Heart left ventricle (tissue), 16 donors: Measurements from ENCODE around the gene RNFT2. TPM values are rescaled to one million over a fixed set of nuclear protein-coding genes. Genes with fewer than 3 reads are reported as not detected.

Experiments
- ATAC-seq, 4 donors: fragments of 200-7000 bp; cut with Tn5 transposase; one replicate each; pipeline ENCODE4 v1.9.1; 2020 to 2022; ENCODE audit warnings: moderate library complexity in 4 of 4, mild to moderate bottlenecking in 3 of 4, moderate number of reproducible peaks in 1 of 4
- DNase-seq, 5 donors: peaks; one replicate each; pipeline ENCODE4 v3.0.0-alpha.2; 2020
- H3K27ac ChIP-seq, 12 donors: fragments of 200-600 bp; sonication (generic) in 4 of 12; one replicate each; pipeline versions ENCODE4 v1.5.0 to v1.8.0; 2016 to 2022; ENCODE audit warnings: mild to moderate bottlenecking in 2 of 12
- H3K27me3 ChIP-seq, 9 donors: fragments of 200-600 bp; sonication (generic) in 2 of 9; one replicate each; pipeline versions ENCODE4 v1.5.1 to v1.8.0; 2016 to 2022; ENCODE audit warnings: mild to moderate bottlenecking in 3 of 9
- H3K36me3 ChIP-seq, 9 donors: fragments of 200-600 bp; sonication (generic) in 2 of 9; one replicate each; pipeline versions ENCODE4 v1.5.0 to v1.8.0; 2018 to 2022; ENCODE audit warnings: mild to moderate bottlenecking in 2 of 9
- H3K4me1 ChIP-seq, 12 donors: fragments of 200-600 bp; sonication (generic) in 4 of 12; one replicate each; pipeline versions ENCODE4 v1.5.0 to v1.8.0; 2016 to 2022; ENCODE audit warnings: mild to moderate bottlenecking in 3 of 12
- H3K4me3 ChIP-seq, 12 donors: fragments of 200-600 bp; sonication (generic) in 4 of 12; one replicate each; pipeline versions ENCODE4 v1.5.0 to v1.8.0; 2017 to 2022; ENCODE audit warnings: mild to moderate bottlenecking in 9 of 12, moderate library complexity in 4 of 12
- H3K9me3 ChIP-seq, 12 donors: fragments of 200-600 bp; sonication (generic) in 4 of 12; one replicate each; pipeline versions ENCODE4 v1.5.0 to v1.8.0; 2016 to 2022; ENCODE audit warnings: mild to moderate bottlenecking in 1 of 12
- POLR2A ChIP-seq, 2 donors: fragments of 450-650 bp; IDR thresholded peaks; one replicate each; pipeline ENCODE4 v1.6.1; 2017; ENCODE audit warnings: antibody characterized with exemption in 2 of 2, mild to moderate bottlenecking in 2 of 2, moderate library complexity in 2 of 2
- WGBS, 4 donors: extraction: QIAGEN DNeasy Blood & Tissue Kit in 2 of 4; methylation state at CpG; one replicate each; pipeline versions ENCODE4 v1.1.5 to v1.1.7; 2013 to 2018; 5-methylcytosine and 5-hydroxymethylcytosine counted together
- intact Hi-C, 10 donors: fragments of 100-400 bp; cut with DNase I; formaldehyde crosslinking; loops; one replicate each; pipeline versions ENCODE4 v1.11.1 to v1.14.2; 2022
- polyA plus RNA-seq, 2 donors: library from polyadenylated mRNA; stranded (reverse); fragments of 200-250 nt; gene quantifications; one replicate each; pipeline ENCODE4 v1.2.3, GENCODE V29; 2013
- total RNA-seq, 9 donors: library from RNA; depleted of rRNA in 2 of 9; stranded (reverse); fragments of >200 nt in 2 of 9; fragmentation: NEBNext Ultra II Directional in 3 of 9; extraction: Animal tissue kit (Norgen Biotek cat#: 25700) in 3 of 9; gene quantifications; one replicate each; pipeline versions ENCODE4 v1.1.0 to v1.2.4, GENCODE V29; 2016 to 2023
- TF ChIP-seq, protein P1 (sequence below), 12 donors: fragments of 200-600 bp; sonication (generic) in 4 of 12; IDR thresholded peaks; one replicate each; pipeline versions ENCODE4 v1.5.0 to v1.8.0; 2018 to 2022; ENCODE audit warnings: antibody characterized with exemption in 12 of 12, mild to moderate bottlenecking in 5 of 12
- donor health status: ischemic (EF 13 %, LVEDD 7.1; RV severe dilation, severe dysfunction).
- donor health status: healthy with polysubstance abuse.
- donor health status: DM: no; HTN: yes; CAD: no.
- donor health status: DM: no; HTN: no; CAD: no.
- donor health status: ischemic (EF 25% LVEDD 6.9; RV normal size, moderate dysfunction).
- donor health status: ischemic (EF 25% LVEDD 5.7; RV mildly dilated, moderate dysfunction).
- donor health status: healthy.
- donor health status: DM: yes; HTN: yes; CAD: no.
- donor health status: ischemic (EF 35%, LVEDD 5.7; RV mildly dilated, moderate dysfunction).
- donor health status: nonischemic (EF 11% LVEDD 7.7; RV severe dilation, severe dysfunction).
- donor health status: DM: yes; HTN: yes; CAD: no.
- donor health status: PGD.
- donor health status: ischemic (EF 29% LVEDD 5.4; RV normal size, mild dysfunction).
- donor health status: nonischemic (EF 23%, LVEDD 6.1; RV moderate dilation, normal function).

The RNFT2 gene
- total and polyA plus RNA-seq, 11 donors, result 0.58 to 2.4 (median 1.6) TPM

DNA sequence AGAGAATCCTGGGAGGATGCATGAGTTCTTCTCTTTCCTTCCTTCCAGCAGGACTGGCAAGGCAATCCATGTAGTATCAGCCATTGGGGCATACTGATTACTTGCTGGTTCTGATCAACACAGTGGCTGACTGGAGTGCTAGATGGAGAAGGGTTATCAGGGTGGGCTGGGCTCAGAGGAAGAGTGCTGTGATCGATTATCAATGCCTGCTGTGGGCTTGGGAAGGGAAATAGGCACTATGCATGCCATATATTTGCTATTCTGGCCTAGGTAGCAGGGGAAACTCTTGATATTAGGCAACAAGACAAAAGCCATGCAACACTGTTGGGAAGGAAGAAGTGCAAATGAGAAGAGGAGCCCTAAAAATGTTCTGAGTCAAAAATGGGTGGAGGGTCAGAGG lies 97.4 kb downstream of the RNFT2 start:
- H3K27ac ChIP-seq, result no peak overlapping the region
- no peaks in the 10 kb centered on the region for H3K36me3 ChIP-seq
- H3K9me3 ChIP-seq, result peaks cover 0 to 3% (median 0%) of the 10 kb centered on the region in 12 donors
- H3K4me3 ChIP-seq, result no peak overlapping the region
- 78 to 90% (median 86%) methylated on average over 1 of the region's 1 CpG for WGBS, 4 donors
- ATAC-seq (no peak), DNase-seq (no peak)
- intact Hi-C loops, result no loop called here
- TF ChIP-seq, protein P1, sequence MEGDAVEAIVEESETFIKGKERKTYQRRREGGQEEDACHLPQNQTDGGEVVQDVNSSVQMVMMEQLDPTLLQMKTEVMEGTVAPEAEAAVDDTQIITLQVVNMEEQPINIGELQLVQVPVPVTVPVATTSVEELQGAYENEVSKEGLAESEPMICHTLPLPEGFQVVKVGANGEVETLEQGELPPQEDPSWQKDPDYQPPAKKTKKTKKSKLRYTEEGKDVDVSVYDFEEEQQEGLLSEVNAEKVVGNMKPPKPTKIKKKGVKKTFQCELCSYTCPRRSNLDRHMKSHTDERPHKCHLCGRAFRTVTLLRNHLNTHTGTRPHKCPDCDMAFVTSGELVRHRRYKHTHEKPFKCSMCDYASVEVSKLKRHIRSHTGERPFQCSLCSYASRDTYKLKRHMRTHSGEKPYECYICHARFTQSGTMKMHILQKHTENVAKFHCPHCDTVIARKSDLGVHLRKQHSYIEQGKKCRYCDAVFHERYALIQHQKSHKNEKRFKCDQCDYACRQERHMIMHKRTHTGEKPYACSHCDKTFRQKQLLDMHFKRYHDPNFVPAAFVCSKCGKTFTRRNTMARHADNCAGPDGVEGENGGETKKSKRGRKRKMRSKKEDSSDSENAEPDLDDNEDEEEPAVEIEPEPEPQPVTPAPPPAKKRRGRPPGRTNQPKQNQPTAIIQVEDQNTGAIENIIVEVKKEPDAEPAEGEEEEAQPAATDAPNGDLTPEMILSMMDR (IDR thresholded peaks at IDR 0.05), result no peak
- no peak for TF ChIP-seq POLR2A (IDR thresholded peaks at IDR 0.05)
- no peaks in the 10 kb centered on the region for H3K27me3 ChIP-seq
- H3K4me1 ChIP-seq, result no peaks in the 10 kb centered on the region

DNA sequence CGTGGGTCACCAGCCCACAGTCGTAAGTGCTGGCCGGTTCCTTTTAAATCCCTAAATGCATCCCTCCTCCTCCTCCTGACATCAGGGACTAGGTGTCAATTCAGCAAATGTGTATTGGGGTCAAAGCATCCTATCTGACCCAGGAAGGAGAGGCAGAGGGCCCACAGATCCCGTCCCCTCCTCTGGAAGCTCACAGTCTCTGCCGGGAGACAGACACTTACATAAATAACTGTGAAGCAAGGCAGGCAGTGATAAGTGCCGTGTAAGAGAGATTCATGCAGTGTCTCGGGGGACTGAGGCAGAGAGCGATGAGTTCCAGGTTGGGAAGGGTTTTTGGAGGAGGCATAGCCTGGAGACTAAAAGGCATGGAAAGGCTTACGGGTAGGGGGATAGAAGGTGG lies 99.0 kb downstream of the RNFT2 start:
- no peak for TF ChIP-seq POLR2A (IDR thresholded peaks at IDR 0.05)
- TF ChIP-seq, protein P1 (IDR thresholded peaks at IDR 0.05), result no peak
- DNase-seq, result no peak
- Histone ChIP-seq H3K4me1 (no peaks in the 10 kb centered on the region), H3K4me3 (no peak overlapping the region), H3K27me3 (no peaks in the 10 kb centered on the region), H3K36me3 (no peaks in the 10 kb centered on the region), H3K9me3 (peaks cover 0 to 3% (median 0%) of the 10 kb centered on the region in 12 donors), H3K27ac (no peak overlapping the region)
- ATAC-seq, result no peak
- intact Hi-C loops, result no loop called here
- 61 to 73% (median 64%) methylated on average over 9 of the region's 9 CpGs for WGBS, 4 donors

DNA sequence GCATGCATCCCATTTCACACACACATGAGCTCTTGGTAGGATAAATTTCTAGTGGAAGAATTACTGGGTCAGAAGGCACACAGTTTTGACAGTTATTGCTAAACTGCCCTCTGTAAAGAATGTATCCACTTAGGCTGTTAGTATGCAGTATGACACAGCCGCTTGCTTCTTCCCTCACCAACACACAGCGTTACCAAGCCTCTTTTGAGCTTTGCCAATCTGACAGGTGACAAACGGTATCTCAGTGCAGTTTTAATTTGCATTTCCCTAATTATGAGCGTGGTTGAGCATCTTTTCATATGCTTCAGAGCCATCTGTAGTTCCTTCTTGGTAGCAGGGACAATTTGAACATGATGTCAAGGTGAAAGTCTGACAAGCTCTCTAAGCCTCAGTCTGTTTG lies 100.2 kb downstream of the RNFT2 start:
- intact Hi-C loops, result no loop called here
- DNase-seq (no peak), ATAC-seq (no peak)
- H3K4me1 ChIP-seq, result no peaks in the 10 kb centered on the region
- no peak overlapping the region for H3K4me3 ChIP-seq
- TF ChIP-seq, protein P1 (IDR thresholded peaks at IDR 0.05), result no peak
- TF ChIP-seq POLR2A (IDR thresholded peaks at IDR 0.05), result no peak
- no peaks in the 10 kb centered on the region for H3K27me3 ChIP-seq
- peaks cover 0 to 3% (median 0%) of the 10 kb centered on the region in 12 donors for H3K9me3 ChIP-seq
- H3K27ac ChIP-seq, result no peak overlapping the region
- no peaks in the 10 kb centered on the region for H3K36me3 ChIP-seq
- WGBS, 4 donors, result 85 to 92% (median 88%) methylated on average over 4 of the region's 4 CpGs

DNA sequence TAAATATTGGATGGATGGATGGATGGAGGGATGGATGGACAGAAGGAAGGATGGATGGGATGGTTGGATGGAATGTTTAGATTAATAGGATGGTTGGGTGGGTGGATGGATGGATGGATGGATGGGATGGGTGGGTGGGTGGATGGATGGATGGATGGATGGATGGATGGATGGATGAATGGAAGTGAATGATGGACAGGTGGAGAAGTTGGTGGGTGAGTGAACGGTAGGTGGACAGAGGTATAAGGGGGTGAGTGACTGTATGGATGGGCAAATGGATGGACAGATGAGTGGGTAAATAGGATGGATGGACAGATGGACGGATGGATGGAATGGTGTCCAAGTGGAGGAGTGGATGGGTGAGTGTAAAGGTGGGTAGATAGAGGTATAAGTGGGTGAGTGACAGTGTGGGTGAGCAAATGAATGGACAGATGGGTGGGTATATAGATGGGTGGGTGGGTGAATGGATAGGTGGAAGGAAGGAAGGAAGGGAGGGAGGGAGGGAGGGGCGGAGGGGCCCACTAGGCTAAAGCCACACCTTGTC lies 101.2 kb downstream of the RNFT2 start:
- intact Hi-C loops, result no loop called here
- Histone ChIP-seq H3K27ac (no peak overlapping the region), H3K4me1 (no peaks in the 10 kb centered on the region), H3K27me3 (no peaks in the 10 kb centered on the region), H3K36me3 (no peaks in the 10 kb centered on the region), H3K9me3 (peaks cover 0 to 3% (median 0%) of the 10 kb centered on the region in 12 donors), H3K4me3 (no peak overlapping the region)
- DNase-seq (no peak), ATAC-seq (no peak)
- WGBS, 4 donors, result 83 to 91% (median 85%) methylated on average over 3 of the region's 3 CpGs
- TF ChIP-seq POLR2A (IDR thresholded peaks at IDR 0.05), result no peak

DNA sequence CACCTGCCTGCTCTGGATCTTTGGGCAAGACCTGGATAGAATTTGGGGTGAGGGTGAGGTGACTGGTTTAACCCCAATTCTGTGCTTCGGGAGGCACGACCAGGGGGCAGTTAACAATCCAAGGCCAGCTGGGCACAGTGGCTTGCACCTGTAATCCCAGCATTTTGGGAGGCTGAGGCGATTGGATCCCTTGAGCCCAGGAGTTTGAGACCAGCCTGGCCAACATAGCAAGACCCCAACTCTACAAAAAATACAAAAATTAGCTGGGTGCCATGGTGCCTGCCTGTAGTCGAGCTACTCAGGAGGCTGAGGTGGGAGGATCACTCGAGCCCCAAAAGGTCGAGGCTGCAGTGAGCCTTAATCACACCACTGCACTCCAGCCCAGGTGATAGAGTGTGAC lies 105.0 kb downstream of the RNFT2 start:
- no peaks in the 10 kb centered on the region for H3K27me3 ChIP-seq
- no peaks in the 10 kb centered on the region for H3K36me3 ChIP-seq
- no peak overlapping the region for H3K4me3 ChIP-seq
- H3K27ac ChIP-seq, result no peak overlapping the region
- intact Hi-C loops, result no loop called here
- no peaks in the 10 kb centered on the region for H3K4me1 ChIP-seq
- DNase-seq, result no peak
- ATAC-seq, result no peak
- 90 to 95% (median 91%) methylated on average over 6 of the region's 6 CpGs for WGBS, 4 donors
- H3K9me3 ChIP-seq, result no peaks in the 10 kb centered on the region
- TF ChIP-seq, protein P1 (IDR thresholded peaks at IDR 0.05), result no peak
- no peak for TF ChIP-seq POLR2A (IDR thresholded peaks at IDR 0.05)
